SK-N-SH (cell line): ENCODE data around the gene CMC2. TPM values are rescaled to one million over a fixed set of nuclear protein-coding genes. Genes with fewer than 3 reads are reported as not detected.
A peak's percentile ranks its signal among the peaks of the same experiment; 100 is the strongest.

Experiments used
- CTCF ChIA-PET: fragments of 300-600, 350-600 bp; formaldehyde crosslinking; extraction: SDS; loops from one replicate; lab custom pipeline; 2021; lab: Yijun Ruan, JAX
- POLR2A ChIA-PET: fragments of 350-600 bp; sonication (Branson Sonifier 250); formaldehyde crosslinking; extraction: SDS; loops from one replicate; lab custom pipeline; 2020; ENCODE audit warnings: antibody characterized with exemption, inconsistent platforms; lab: Yijun Ruan, JAX
- DNase-seq: peaks from one replicate; pipeline ENCODE4 v3.0.0; 2012
- H2AFZ ChIP-seq: fragments of 200-600 bp; sonication (generic); 2 replicates; pipeline ENCODE4 v1.8.1; 2016; ENCODE audit warnings: antibody characterized with exemption, mild to moderate bottlenecking, low read depth
- H3F3A ChIP-seq: fragments of 200-600 bp; sonication (generic); replicated peaks from 2 replicates; pipeline ENCODE3; 2016; ENCODE audit warnings: antibody characterized with exemption, mild to moderate bottlenecking; ENCODE audit not compliant: insufficient read depth
- H3K27ac ChIP-seq, 2 experiments: fragments of 200-500 bp in 1 of 2; fragments of 200-600 bp in 1 of 2; sonication (Bioruptor generic) in 1 of 2; sonication (generic), shearing (Covaris generic) in 1 of 2; 2 replicates each; pipeline versions ENCODE4 v1.5.1 to v1.6.1; 2014 to 2016; ENCODE audit warnings: low read depth in 2 of 2, inconsistent platforms in 1 of 2, low read length in 1 of 2, mild to moderate bottlenecking in 1 of 2, mixed read lengths in 1 of 2
- H3K27me3 ChIP-seq: fragments of 200-600 bp; sonication (generic), shearing (Covaris generic); 2 replicates; pipeline ENCODE4 v1.6.1; 2016; ENCODE audit warnings: mixed run types; ENCODE audit not compliant: insufficient read depth
- H3K36me3 ChIP-seq, 2 experiments: fragments of 200-500 bp in 1 of 2; fragments of 200-600 bp in 1 of 2; sonication (Bioruptor generic) in 1 of 2; sonication (generic) in 1 of 2; replicated peaks in 1 of 2; 2 replicates each; pipeline versions ENCODE3 to v1.5.1; 2014 to 2016; ENCODE audit warnings: low read length in 1 of 2, mild to moderate bottlenecking in 1 of 2; ENCODE audit not compliant: insufficient read depth in 2 of 2, control insufficient read depth in 1 of 2
- H3K4me1 ChIP-seq, 2 experiments: fragments of 200-500 bp in 1 of 2; fragments of 200-600 bp in 1 of 2; sonication (Bioruptor generic) in 1 of 2; sonication (generic), shearing (Covaris generic) in 1 of 2; 2 replicates each; pipeline versions ENCODE4 v1.5.1 to v1.6.1; 2014 to 2016; ENCODE audit warnings: low read depth in 1 of 2, low read length in 1 of 2, mixed run types in 1 of 2; ENCODE audit not compliant: insufficient read depth in 2 of 2, control insufficient read depth in 1 of 2
- H3K4me2 ChIP-seq: fragments of 200-600 bp; sonication (generic), shearing (Covaris generic); 2 replicates; pipeline ENCODE4 v1.6.1; 2017; ENCODE audit warnings: mixed run types
- H3K4me3 ChIP-seq, 2 experiments: fragments of 200-500 bp in 1 of 2; fragments of 200-600 bp in 1 of 2; sonication (Bioruptor generic) in 1 of 2; sonication (generic), shearing (Covaris generic) in 1 of 2; 2 replicates each; pipeline versions ENCODE4 v1.5.1 to v1.8.1; 2014 to 2016; ENCODE audit warnings: low read depth in 2 of 2, inconsistent platforms in 1 of 2, low read length in 1 of 2, mild to moderate bottlenecking in 1 of 2, mixed read lengths in 1 of 2, moderate library complexity in 1 of 2
- H3K79me2 ChIP-seq: fragments of 200-600 bp; sonication (generic); 2 replicates; pipeline ENCODE4 v1.8.1; 2017; ENCODE audit warnings: mild to moderate bottlenecking; ENCODE audit not compliant: insufficient read depth
- H3K9ac ChIP-seq: fragments of 200-600 bp; sonication (generic); 2 replicates; pipeline ENCODE4 v1.6.1; 2017; ENCODE audit warnings: mixed run types
- H3K9me2 ChIP-seq: fragments of 200-600 bp; sonication (generic); 2 replicates; pipeline ENCODE4 v1.6.1; 2017; ENCODE audit warnings: mixed run types
- H3K9me3 ChIP-seq: fragments of 200-600 bp; sonication (generic); 2 replicates; pipeline ENCODE4 v1.6.1; 2017; ENCODE audit warnings: mixed run types, mild to moderate bottlenecking, moderate library complexity
- H4K20me1 ChIP-seq: fragments of 200-600 bp; sonication (generic); 2 replicates; pipeline ENCODE4 v1.6.1; 2017; ENCODE audit warnings: mild to moderate bottlenecking, mixed run types; ENCODE audit not compliant: insufficient read depth
- EZH2phosphoT487 ChIP-seq: fragments of 200-600 bp; sonication (generic); IDR thresholded peaks from 2 replicates; pipeline ENCODE4 v1.6.1; 2017; ENCODE audit warnings: low read depth, mixed run types, mild to moderate bottlenecking, antibody characterized with exemption, moderate library complexity, borderline replicate concordance
- POLR2AphosphoS5 ChIP-seq: IDR thresholded peaks from 2 replicates; pipeline ENCODE4 v1.6.1; 2012; ENCODE audit warnings: low read depth, low read length
- RAD21 ChIP-seq: IDR thresholded peaks from 2 replicates; pipeline ENCODE4 v1.6.1; 2012; ENCODE audit warnings: mild to moderate bottlenecking, low read length
- SIN3A ChIP-seq: IDR thresholded peaks from 2 replicates; pipeline ENCODE4 v1.6.1; 2012; ENCODE audit warnings: low read depth, mild to moderate bottlenecking, low read length, moderate library complexity, borderline replicate concordance
- SMC3 ChIP-seq: IDR thresholded peaks from 2 replicates; pipeline ENCODE4 v1.6.1; 2012; ENCODE audit warnings: low read depth, low read length, improper control_type of control experiment
- TAF1 ChIP-seq: IDR thresholded peaks from 2 replicates; pipeline ENCODE4 v1.6.1; 2012; ENCODE audit warnings: low read depth, mild to moderate bottlenecking, low read length, moderate library complexity, borderline replicate concordance
- WGBS: methylation state at CpG from one replicate; pipeline ENCODE4 v1.1.6; 2017; ENCODE audit warnings: low lambda C conversion rate; 5-methylcytosine and 5-hydroxymethylcytosine counted together
- polyA plus RNA-seq, 3 experiments: library from polyadenylated mRNA; depleted of rRNA; stranded (reverse); fragments of >200 nt; gene quantifications; 2 replicates each; pipeline ENCODE4 v1.2.3, GENCODE V29; 2012
- TF ChIP-seq, protein P1 (sequence below): IDR thresholded peaks from 2 replicates; pipeline ENCODE4 v1.4.0; 2012; ENCODE audit warnings: low read depth, borderline replicate concordance
- TF ChIP-seq, protein P2 (sequence below): fragments of 200-600 bp; sonication (generic); IDR thresholded peaks from 2 replicates; pipeline ENCODE4 v1.6.1; 2017; ENCODE audit warnings: antibody characterized with exemption, mild to moderate bottlenecking, moderate library complexity
- TF ChIP-seq, protein P3 (sequence below): IDR thresholded peaks from 2 replicates; pipeline ENCODE4 v1.6.1; 2012; ENCODE audit warnings: mild to moderate bottlenecking, low read depth, low read length, moderate library complexity

The CMC2 gene
- polyA plus RNA-seq, 1 of the 3 experiments (the other 2 are of a cell fraction) = 135 TPM

DNA sequence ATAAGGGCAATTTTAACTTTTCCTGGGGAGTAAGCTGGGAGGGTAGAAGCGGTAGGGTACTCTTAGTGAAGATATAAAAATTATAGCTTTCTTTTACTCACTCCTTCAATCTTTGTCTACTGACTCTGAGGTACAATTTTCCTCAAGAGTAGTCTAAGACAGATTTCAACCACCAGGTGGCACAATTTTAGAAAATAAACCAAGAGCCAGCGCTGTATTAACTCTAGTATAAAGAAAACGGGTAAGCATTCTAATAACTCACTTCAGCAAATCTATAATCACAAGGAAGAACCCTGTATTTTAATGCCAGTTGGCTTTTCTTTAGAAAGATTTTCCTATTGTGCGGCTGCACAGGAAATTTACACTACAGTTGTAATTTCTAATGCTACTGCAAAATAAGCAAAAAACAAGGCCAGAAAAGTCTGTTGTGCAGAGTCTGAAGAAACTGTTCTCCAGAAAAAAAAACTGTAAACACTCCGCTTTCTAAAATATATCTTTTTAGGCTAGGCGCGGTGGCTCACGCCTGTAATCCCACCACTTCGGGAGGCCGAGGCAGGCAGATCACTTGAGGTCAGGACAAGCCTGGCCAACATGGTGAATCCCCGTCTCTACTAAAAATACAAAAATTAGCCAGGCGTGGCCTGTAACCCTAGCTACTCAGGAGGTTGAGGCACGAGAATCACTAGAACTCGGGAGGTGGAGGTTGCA lies 1.9 kb downstream of the CMC2 start:
- Histone ChIP-seq H3K4me1 (peaks cover 0 to 15% of the 10 kb centered on the region in 2 experiments; a peak in 2 of 4 replicates), H3K36me3 (peaks cover 0 to 4% of the 10 kb centered on the region in 2 experiments), H2AFZ (no peak overlapping the region; the same call in 1 of the 2 replicates), H3K27ac (peak overlapping the region in 1 of 2 experiments; percentile 24; a peak in 2 of 4 replicates), H3F3A (peaks cover 6% of the 10 kb centered on the region), H3K4me3 (peak overlapping the region in 1 of 2 experiments; percentile 50; a peak in 2 of 4 replicates), H3K9ac (peak overlapping the region; percentile 20; the same call in 1 of the 2 replicates), H3K27me3 (no peaks in the 10 kb centered on the region), H3K9me3 (no peaks in the 10 kb centered on the region), H4K20me1 (peaks cover 34% of the 10 kb centered on the region; the same call in 1 of the 2 replicates), H3K4me2 (peak overlapping the region; percentile 86), H3K9me2 (no peaks in the 10 kb centered on the region), H3K79me2 (peaks cover 93% of the 10 kb centered on the region)
- 46% methylated on average over 14 of the region's 14 CpGs for WGBS
- TF ChIP-seq, protein P1, sequence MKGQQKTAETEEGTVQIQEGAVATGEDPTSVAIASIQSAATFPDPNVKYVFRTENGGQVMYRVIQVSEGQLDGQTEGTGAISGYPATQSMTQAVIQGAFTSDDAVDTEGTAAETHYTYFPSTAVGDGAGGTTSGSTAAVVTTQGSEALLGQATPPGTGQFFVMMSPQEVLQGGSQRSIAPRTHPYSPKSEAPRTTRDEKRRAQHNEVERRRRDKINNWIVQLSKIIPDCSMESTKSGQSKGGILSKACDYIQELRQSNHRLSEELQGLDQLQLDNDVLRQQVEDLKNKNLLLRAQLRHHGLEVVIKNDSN = no peak
- TF ChIP-seq TAF1 (no peak), SIN3A (no peak), POLR2AphosphoS5 (no peak), EZH2phosphoT487 (no peak), SMC3 (peak; percentile 40; the same call in 1 of the 2 replicates), RAD21 (peak; percentile 44; the same call in 1 of the 2 replicates)
- TF ChIP-seq, protein P2, sequence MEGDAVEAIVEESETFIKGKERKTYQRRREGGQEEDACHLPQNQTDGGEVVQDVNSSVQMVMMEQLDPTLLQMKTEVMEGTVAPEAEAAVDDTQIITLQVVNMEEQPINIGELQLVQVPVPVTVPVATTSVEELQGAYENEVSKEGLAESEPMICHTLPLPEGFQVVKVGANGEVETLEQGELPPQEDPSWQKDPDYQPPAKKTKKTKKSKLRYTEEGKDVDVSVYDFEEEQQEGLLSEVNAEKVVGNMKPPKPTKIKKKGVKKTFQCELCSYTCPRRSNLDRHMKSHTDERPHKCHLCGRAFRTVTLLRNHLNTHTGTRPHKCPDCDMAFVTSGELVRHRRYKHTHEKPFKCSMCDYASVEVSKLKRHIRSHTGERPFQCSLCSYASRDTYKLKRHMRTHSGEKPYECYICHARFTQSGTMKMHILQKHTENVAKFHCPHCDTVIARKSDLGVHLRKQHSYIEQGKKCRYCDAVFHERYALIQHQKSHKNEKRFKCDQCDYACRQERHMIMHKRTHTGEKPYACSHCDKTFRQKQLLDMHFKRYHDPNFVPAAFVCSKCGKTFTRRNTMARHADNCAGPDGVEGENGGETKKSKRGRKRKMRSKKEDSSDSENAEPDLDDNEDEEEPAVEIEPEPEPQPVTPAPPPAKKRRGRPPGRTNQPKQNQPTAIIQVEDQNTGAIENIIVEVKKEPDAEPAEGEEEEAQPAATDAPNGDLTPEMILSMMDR = peak; percentile 79
- TF ChIP-seq, protein P3, sequence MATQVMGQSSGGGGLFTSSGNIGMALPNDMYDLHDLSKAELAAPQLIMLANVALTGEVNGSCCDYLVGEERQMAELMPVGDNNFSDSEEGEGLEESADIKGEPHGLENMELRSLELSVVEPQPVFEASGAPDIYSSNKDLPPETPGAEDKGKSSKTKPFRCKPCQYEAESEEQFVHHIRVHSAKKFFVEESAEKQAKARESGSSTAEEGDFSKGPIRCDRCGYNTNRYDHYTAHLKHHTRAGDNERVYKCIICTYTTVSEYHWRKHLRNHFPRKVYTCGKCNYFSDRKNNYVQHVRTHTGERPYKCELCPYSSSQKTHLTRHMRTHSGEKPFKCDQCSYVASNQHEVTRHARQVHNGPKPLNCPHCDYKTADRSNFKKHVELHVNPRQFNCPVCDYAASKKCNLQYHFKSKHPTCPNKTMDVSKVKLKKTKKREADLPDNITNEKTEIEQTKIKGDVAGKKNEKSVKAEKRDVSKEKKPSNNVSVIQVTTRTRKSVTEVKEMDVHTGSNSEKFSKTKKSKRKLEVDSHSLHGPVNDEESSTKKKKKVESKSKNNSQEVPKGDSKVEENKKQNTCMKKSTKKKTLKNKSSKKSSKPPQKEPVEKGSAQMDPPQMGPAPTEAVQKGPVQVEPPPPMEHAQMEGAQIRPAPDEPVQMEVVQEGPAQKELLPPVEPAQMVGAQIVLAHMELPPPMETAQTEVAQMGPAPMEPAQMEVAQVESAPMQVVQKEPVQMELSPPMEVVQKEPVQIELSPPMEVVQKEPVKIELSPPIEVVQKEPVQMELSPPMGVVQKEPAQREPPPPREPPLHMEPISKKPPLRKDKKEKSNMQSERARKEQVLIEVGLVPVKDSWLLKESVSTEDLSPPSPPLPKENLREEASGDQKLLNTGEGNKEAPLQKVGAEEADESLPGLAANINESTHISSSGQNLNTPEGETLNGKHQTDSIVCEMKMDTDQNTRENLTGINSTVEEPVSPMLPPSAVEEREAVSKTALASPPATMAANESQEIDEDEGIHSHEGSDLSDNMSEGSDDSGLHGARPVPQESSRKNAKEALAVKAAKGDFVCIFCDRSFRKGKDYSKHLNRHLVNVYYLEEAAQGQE = no peak
- POLR2A ChIA-PET = no interaction called here
- peak; percentile 21 for DNase-seq
- CTCF ChIA-PET = interaction anchor here (0.6 to 3.9 kb wide), 22 partner anchors 8 to 735 kb away, joined by 3 to 46 read pairs (median 6); partner anchors contain the start of gene ATMIN
